H9 (cell line): ENCODE data around the gene HCN1. TPM values are rescaled to one million over a fixed set of nuclear protein-coding genes. Genes with fewer than 3 reads are reported as not detected.

Experiments used
- DNase-seq: peaks from one replicate; pipeline ENCODE4 v3.0.0-alpha.2; 2017
- H2AFZ ChIP-seq: one replicate; pipeline ENCODE4 v1.6.1; 2013; ENCODE audit warnings: mild to moderate bottlenecking, low read length, control low read depth, moderate library complexity
- H2AK5ac ChIP-seq: 2 replicates; pipeline ENCODE4 v1.6.1; 2013; ENCODE audit warnings: low read length, control low read depth, mixed read lengths; ENCODE audit not compliant: insufficient read length
- H2BK120ac ChIP-seq: one replicate; pipeline ENCODE4 v1.6.1; 2013; ENCODE audit warnings: low read depth, mild to moderate bottlenecking, low read length, control low read depth, inconsistent platforms; ENCODE audit not compliant: poor library complexity, severe bottlenecking
- H2BK12ac ChIP-seq: 2 replicates; pipeline ENCODE4 v1.6.1; 2013; ENCODE audit warnings: low read length, control low read depth, mixed read lengths, low read depth; ENCODE audit not compliant: insufficient read length
- H2BK15ac ChIP-seq: 2 replicates; pipeline ENCODE4 v1.6.1; 2013; ENCODE audit warnings: low read depth, low read length, control low read depth
- H2BK20ac ChIP-seq: one replicate; pipeline ENCODE4 v1.6.1; 2013; ENCODE audit warnings: low read depth, mild to moderate bottlenecking, low read length, control low read depth, inconsistent platforms; ENCODE audit not compliant: poor library complexity, severe bottlenecking
- H2BK5ac ChIP-seq: 2 replicates; pipeline ENCODE4 v1.6.1; 2013; ENCODE audit warnings: low read length, control low read depth, mixed read lengths; ENCODE audit not compliant: insufficient read length
- H3K14ac ChIP-seq: 2 replicates; pipeline ENCODE4 v1.6.1; 2013; ENCODE audit warnings: low read length, control low read depth; ENCODE audit not compliant: insufficient read depth
- H3K18ac ChIP-seq: 2 replicates; pipeline ENCODE4 v1.6.1; 2013; ENCODE audit warnings: low read depth, mild to moderate bottlenecking, mixed read lengths, low read length, control low read depth; ENCODE audit not compliant: insufficient read length
- H3K23ac ChIP-seq: 2 replicates; pipeline ENCODE4 v1.6.1; 2013; ENCODE audit warnings: low read length, control low read depth, mixed read lengths, low read depth; ENCODE audit not compliant: insufficient read length
- H3K23me2 ChIP-seq: 2 replicates; pipeline ENCODE4 v1.6.1; 2013; ENCODE audit warnings: low read depth, mild to moderate bottlenecking, mixed read lengths, low read length, control low read depth; ENCODE audit not compliant: insufficient read length, poor library complexity, severe bottlenecking
- H3K27ac ChIP-seq: 2 replicates; pipeline ENCODE4 v1.5.1; 2013; ENCODE audit warnings: low read length, control low read depth, mixed read lengths, low read depth; ENCODE audit not compliant: insufficient read length
- H3K27me3 ChIP-seq: 2 replicates; pipeline ENCODE4 v1.6.1; 2013; ENCODE audit warnings: low read length, control low read depth, inconsistent platforms; ENCODE audit not compliant: insufficient read depth
- H3K4ac ChIP-seq: 2 replicates; pipeline ENCODE4 v1.6.1; 2013; ENCODE audit warnings: low read depth, mild to moderate bottlenecking, control low read depth, inconsistent platforms, low read length, moderate library complexity
- H3K4me1 ChIP-seq: 2 replicates; pipeline ENCODE4 v1.6.1; 2013; ENCODE audit warnings: low read length, control low read depth, inconsistent platforms; ENCODE audit not compliant: insufficient read depth
- H3K4me2 ChIP-seq: 2 replicates; pipeline ENCODE4 v1.6.1; 2013; ENCODE audit warnings: low read length, control low read depth, mixed read lengths; ENCODE audit not compliant: insufficient read length, insufficient read depth
- H3K56ac ChIP-seq: 2 replicates; pipeline ENCODE4 v1.6.1; 2013; ENCODE audit warnings: low read depth, mild to moderate bottlenecking, mixed read lengths, low read length, control low read depth; ENCODE audit not compliant: insufficient read length
- H3K79me1 ChIP-seq: 2 replicates; pipeline ENCODE4 v1.6.1; 2013; ENCODE audit warnings: low read depth, mild to moderate bottlenecking, moderate library complexity, low read length, control low read depth, inconsistent platforms; ENCODE audit not compliant: insufficient read depth, poor library complexity, severe bottlenecking
- H3K79me2 ChIP-seq: 2 replicates; pipeline ENCODE4 v1.6.1; 2013; ENCODE audit warnings: low read length, control low read depth, inconsistent platforms; ENCODE audit not compliant: insufficient read depth
- H3K9ac ChIP-seq: 2 replicates; pipeline ENCODE4 v1.6.1; 2013; ENCODE audit warnings: low read length, control low read depth, mixed read lengths; ENCODE audit not compliant: insufficient read length; ENCODE audit errors: extremely low read depth
- H3K9me3 ChIP-seq: one replicate; pipeline ENCODE4 v1.6.1; 2013; ENCODE audit warnings: low read depth, low read length, inconsistent platforms; ENCODE audit not compliant: control insufficient read depth
- H3T11ph ChIP-seq: one replicate; pipeline ENCODE4 v1.6.1; 2013; ENCODE audit warnings: mild to moderate bottlenecking, low read length, control low read depth, inconsistent platforms
- H4K20me1 ChIP-seq: one replicate; pipeline ENCODE4 v1.6.1; 2013; ENCODE audit not compliant: control insufficient read depth, insufficient read length, insufficient read depth
- H4K5ac ChIP-seq: 2 replicates; pipeline ENCODE4 v1.6.1; 2013; ENCODE audit warnings: low read depth, mild to moderate bottlenecking, mixed read lengths, low read length, control low read depth; ENCODE audit not compliant: insufficient read length
- H4K8ac ChIP-seq: replicated peaks from 2 replicates; pipeline ENCODE4 v1.6.1; 2013; ENCODE audit warnings: low read length, control low read depth, mixed read lengths, low read depth; ENCODE audit not compliant: insufficient read length
- H4K91ac ChIP-seq: 2 replicates; pipeline ENCODE4 v1.6.1; 2013; ENCODE audit warnings: low read depth, mild to moderate bottlenecking, moderate library complexity, mixed read lengths, low read length, control low read depth; ENCODE audit not compliant: insufficient read length
- H3K27ac Mint-ChIP-seq, 3 experiments: 2 replicates in 2 of 3; 3 replicates in 1 of 3; pipeline ENCODE4 v1.8.0; 2020 to 2021; ENCODE audit warnings: mixed read lengths in 3 of 3, mild to moderate bottlenecking in 1 of 3, moderate library complexity in 1 of 3
- H3K27me3 Mint-ChIP-seq: 2 replicates; pipeline ENCODE4 v1.8.0; 2021; ENCODE audit warnings: low read depth, mild to moderate bottlenecking, moderate library complexity, mixed read lengths
- H3K36me3 Mint-ChIP-seq, 3 experiments: 2 replicates in 2 of 3; 3 replicates in 1 of 3; pipeline ENCODE4 v1.8.0; 2020 to 2021; ENCODE audit warnings: low read depth in 3 of 3, mixed read lengths in 3 of 3; ENCODE audit not compliant: insufficient read depth in 1 of 3
- H3K4me1 Mint-ChIP-seq, 2 experiments: 2 replicates each; pipeline ENCODE4 v1.8.0; 2020; ENCODE audit warnings: mixed read lengths in 2 of 2
- H3K4me3 Mint-ChIP-seq, 2 experiments: 2 replicates in 1 of 2; 3 replicates in 1 of 2; pipeline ENCODE4 v1.8.0; 2020 to 2021; ENCODE audit warnings: mild to moderate bottlenecking in 2 of 2, mixed read lengths in 2 of 2, moderate library complexity in 1 of 2
- H3K9me3 Mint-ChIP-seq, 2 experiments: 2 replicates in 1 of 2; 3 replicates in 1 of 2; pipeline ENCODE4 v1.8.0; 2020; ENCODE audit warnings: mild to moderate bottlenecking in 2 of 2, mixed read lengths in 2 of 2, moderate library complexity in 1 of 2
- WGBS: extraction: QIAGEN DNeasy Blood & Tissue Kit; methylation state at CpG from one replicate; pipeline ENCODE4 v1.1.7; 2013; ENCODE audit warnings: missing lambda C conversion rate, low lambda C conversion rate, mixed read lengths; ENCODE audit not compliant: insufficient read length; ENCODE audit errors: extremely low coverage; 5-methylcytosine and 5-hydroxymethylcytosine counted together
- total RNA-seq: library from RNA; stranded (reverse); gene quantifications from 2 replicates; pipeline ENCODE4 v1.2.1, GENCODE V29; 2021
- TF ChIP-seq, protein P1 (sequence below): fragments of 200-600 bp; sonication (generic); conservative IDR thresholded peaks from 3 replicates; pipeline ENCODE4 v1.8.0; 2021; ENCODE audit warnings: antibody characterized with exemption, mild to moderate bottlenecking

The HCN1 gene
- total RNA-seq, 1 experiment from 2014 or later, result 4.6 TPM

DNA sequence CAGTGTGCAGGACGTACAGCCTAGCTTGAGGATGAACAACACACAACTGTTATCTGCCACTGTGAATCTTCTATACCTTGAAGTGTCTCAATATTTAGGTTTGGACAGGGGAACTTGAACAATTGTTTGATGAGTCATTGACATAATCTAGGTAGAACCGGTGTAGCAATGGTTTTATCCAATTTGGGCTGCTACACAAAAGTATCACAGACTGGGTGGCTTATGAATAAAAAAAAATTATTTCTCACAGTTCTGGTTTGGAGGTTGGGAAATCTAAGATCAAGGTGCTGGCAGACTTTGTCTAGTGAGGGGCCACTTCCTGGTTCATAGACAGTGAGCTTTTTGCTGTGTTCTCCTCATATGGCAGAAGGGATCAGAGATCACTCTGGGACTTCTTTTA lies 359.7 kb downstream of the HCN1 start:
- H2BK20ac ChIP-seq, result no peak overlapping the region
- no peak overlapping the region for H3K4ac ChIP-seq
- no peak overlapping the region for H3K4me2 ChIP-seq
- H3K27ac ChIP-seq, result no peak overlapping the region
- H3K14ac ChIP-seq, result no peak overlapping the region
- no peaks in the 10 kb centered on the region for H3K27me3 Mint-ChIP-seq
- H4K5ac ChIP-seq, result no peak overlapping the region
- no peak overlapping the region for H3K27ac Mint-ChIP-seq
- H3K9me3 Mint-ChIP-seq, result peaks cover 0 to 3% of the 10 kb centered on the region in 2 experiments; a peak in 3 of 5 replicates
- DNase-seq, result no peak
- H3K79me2 ChIP-seq, result no peaks in the 10 kb centered on the region
- H4K91ac ChIP-seq, result no peak overlapping the region
- no peak overlapping the region for H2BK12ac ChIP-seq
- no peaks in the 10 kb centered on the region for H3K4me1 Mint-ChIP-seq
- H3K4me3 Mint-ChIP-seq, result no peak overlapping the region
- no peak overlapping the region for H2BK120ac ChIP-seq
- TF ChIP-seq, protein P1, sequence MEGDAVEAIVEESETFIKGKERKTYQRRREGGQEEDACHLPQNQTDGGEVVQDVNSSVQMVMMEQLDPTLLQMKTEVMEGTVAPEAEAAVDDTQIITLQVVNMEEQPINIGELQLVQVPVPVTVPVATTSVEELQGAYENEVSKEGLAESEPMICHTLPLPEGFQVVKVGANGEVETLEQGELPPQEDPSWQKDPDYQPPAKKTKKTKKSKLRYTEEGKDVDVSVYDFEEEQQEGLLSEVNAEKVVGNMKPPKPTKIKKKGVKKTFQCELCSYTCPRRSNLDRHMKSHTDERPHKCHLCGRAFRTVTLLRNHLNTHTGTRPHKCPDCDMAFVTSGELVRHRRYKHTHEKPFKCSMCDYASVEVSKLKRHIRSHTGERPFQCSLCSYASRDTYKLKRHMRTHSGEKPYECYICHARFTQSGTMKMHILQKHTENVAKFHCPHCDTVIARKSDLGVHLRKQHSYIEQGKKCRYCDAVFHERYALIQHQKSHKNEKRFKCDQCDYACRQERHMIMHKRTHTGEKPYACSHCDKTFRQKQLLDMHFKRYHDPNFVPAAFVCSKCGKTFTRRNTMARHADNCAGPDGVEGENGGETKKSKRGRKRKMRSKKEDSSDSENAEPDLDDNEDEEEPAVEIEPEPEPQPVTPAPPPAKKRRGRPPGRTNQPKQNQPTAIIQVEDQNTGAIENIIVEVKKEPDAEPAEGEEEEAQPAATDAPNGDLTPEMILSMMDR, result no peak
- no peak overlapping the region for H3K56ac ChIP-seq
- H3K36me3 Mint-ChIP-seq, result 0 out of 7 replicates have a peak, but pooled peaks cover 0 to 4% (median 0%) of the 10 kb centered on the region in 3 experiments
- H4K20me1 ChIP-seq, result no peaks in the 10 kb centered on the region
- no peak overlapping the region for H4K8ac ChIP-seq
- H3K79me1 ChIP-seq, result no peaks in the 10 kb centered on the region
- H3K23me2 ChIP-seq, result no peaks in the 10 kb centered on the region
- no peak overlapping the region for H2AFZ ChIP-seq
- no peak overlapping the region for H2BK5ac ChIP-seq
- H3K23ac ChIP-seq, result no peak overlapping the region
- WGBS, result no CpG with 5 or more reads among the region's 2 CpGs
- H2AK5ac ChIP-seq, result no peak overlapping the region
- no peaks in the 10 kb centered on the region for H3K4me1 ChIP-seq
- H3K18ac ChIP-seq, result no peak overlapping the region
- H3T11ph ChIP-seq, result no peak overlapping the region
- H2BK15ac ChIP-seq, result no peak overlapping the region
- no peak overlapping the region for H3K9ac ChIP-seq
- H3K9me3 ChIP-seq, result no peaks in the 10 kb centered on the region
- H3K27me3 ChIP-seq, result no peaks in the 10 kb centered on the region
